GM18858 (cell line): Measurements from ENCODE around the gene ADRA1B.
"Not testable (repeated sequence)": the region's sequence is repeated elsewhere in the genome, so short reads cannot be mapped to it uniquely, and the experiment has no call there.

Source experiments
- ATAC-seq: cut with Tn5 transposase; IDR thresholded peaks from one replicate; pipeline ENCODE4 v1.9.1; 2021; ENCODE audit not compliant: unreplicated experiment

The ADRA1B gene

DNA sequence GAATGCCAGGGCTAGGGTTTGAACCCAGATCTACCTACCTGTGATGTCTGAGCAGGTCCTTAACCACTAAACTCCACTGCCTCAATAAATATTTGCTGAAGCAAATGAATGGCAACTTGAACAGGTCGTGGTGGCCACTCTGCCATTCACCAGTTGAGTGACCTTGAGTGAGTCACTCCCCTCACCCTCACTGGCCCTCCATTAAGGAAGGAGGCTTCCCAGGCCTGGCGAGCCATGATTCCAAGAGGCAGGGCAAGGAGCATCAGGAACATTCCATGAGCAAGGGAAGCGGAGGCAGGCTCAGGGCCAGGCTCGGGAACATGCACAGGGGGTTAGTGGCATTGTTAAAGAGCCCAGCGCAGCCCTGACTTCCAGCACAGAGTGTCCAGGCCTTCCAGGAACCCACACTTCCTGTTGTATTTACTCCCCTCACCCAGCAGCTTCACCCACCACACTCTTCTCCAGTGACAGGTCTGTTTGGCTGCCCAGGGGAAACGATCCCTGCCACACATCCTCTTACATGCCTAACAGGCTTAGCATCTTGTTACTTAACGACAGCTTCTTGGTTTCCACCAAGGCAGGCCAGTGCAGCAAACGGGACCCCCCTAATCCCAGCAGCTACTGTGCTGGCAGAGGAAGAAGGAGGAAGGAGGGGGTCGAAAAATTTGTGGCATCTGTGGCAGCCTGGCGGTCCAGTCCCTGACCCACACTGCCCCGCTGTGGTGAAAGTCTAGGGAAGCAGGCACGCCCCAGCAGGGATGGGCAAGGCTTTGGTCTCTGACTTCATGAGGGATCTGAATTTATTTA lies 49.0 kb downstream of the ADRA1B start:
- ATAC-seq = no peak

DNA sequence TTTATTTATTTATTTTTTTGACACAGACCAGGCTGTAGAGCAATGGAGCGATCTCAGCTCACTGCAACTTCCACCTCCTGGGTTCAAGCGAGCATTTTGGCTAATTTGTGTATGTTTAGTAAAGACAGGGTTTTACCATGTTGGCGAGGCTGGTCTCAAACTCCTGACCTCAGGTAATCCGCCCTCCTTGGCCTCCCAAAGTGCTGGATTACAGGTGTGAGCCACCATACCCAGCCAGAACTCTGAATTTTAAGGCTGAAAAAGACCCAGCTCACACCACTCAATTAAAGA lies 49.5 kb downstream of the ADRA1B start:
- ATAC-seq = not testable (repeated sequence)

DNA sequence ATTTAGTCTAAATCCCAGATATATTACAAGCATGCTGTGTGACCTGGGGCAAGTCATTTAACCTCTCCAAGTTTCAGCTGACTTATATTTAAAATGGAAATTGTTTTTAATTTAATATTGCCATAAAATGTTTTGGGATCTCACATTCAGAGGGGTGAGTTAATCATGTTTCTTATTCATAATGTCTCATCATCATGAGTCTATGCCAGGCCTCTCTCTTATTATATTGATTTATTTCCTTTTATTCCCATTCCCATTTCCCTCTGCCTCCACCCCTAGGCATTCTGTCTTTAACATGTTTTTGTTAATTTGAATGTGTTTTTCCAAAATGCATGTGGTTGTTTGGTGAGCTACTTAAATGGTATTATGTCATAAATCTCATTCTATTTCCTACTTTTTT lies 53.7 kb downstream of the ADRA1B start:
- no peak for ATAC-seq

DNA sequence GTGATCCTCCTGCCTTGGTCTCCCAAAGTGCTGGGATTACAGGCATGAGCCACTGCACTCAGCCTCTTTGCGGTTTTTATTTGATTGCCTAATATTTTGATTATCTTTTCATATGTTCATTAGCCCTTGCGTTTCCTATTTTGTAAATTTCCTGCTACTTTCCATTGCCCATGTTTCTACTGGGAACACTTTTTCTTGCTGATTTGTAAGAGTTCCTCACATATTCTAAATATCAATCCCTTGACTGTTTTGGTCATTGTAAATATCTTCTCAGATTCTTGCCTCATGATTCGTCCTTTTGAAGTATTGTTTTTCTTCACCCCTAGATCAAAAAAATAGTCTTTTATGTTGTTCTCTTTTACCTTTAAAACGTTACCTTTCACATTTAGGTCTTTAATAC lies 54.8 kb downstream of the ADRA1B start:
- no peak for ATAC-seq

DNA sequence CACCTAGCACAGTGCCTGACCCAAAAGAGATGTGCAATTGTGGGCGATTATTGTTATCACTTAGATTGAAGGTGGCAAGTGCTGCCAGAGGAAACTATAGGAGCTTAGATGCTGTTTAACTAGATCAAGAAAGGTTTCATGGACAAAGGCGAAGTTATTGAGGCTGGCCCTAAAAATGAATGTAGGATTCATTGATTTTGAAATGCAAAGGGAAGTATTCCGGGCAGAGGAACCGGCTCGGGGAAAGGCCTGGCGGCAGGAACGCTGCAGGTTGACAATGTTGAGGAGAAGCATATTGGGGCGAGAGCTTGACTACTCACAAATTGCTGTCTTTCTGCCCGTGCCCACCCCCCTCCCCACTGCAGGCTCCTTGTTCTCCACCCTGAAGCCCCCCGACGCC lies 55.2 kb downstream of the ADRA1B start:
- no peak for ATAC-seq

DNA sequence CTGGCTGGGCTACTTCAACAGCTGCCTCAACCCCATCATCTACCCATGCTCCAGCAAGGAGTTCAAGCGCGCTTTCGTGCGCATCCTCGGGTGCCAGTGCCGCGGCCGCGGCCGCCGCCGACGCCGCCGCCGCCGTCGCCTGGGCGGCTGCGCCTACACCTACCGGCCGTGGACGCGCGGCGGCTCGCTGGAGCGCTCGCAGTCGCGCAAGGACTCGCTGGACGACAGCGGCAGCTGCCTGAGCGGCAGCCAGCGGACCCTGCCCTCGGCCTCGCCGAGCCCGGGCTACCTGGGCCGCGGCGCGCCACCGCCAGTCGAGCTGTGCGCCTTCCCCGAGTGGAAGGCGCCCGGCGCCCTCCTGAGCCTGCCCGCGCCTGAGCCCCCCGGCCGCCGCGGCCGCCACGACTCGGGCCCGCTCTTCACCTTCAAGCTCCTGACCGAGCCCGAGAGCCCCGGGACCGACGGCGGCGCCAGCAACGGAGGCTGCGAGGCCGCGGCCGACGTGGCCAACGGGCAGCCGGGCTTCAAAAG lies 55.7 kb downstream of the ADRA1B start:
- ATAC-seq = no peak

DNA sequence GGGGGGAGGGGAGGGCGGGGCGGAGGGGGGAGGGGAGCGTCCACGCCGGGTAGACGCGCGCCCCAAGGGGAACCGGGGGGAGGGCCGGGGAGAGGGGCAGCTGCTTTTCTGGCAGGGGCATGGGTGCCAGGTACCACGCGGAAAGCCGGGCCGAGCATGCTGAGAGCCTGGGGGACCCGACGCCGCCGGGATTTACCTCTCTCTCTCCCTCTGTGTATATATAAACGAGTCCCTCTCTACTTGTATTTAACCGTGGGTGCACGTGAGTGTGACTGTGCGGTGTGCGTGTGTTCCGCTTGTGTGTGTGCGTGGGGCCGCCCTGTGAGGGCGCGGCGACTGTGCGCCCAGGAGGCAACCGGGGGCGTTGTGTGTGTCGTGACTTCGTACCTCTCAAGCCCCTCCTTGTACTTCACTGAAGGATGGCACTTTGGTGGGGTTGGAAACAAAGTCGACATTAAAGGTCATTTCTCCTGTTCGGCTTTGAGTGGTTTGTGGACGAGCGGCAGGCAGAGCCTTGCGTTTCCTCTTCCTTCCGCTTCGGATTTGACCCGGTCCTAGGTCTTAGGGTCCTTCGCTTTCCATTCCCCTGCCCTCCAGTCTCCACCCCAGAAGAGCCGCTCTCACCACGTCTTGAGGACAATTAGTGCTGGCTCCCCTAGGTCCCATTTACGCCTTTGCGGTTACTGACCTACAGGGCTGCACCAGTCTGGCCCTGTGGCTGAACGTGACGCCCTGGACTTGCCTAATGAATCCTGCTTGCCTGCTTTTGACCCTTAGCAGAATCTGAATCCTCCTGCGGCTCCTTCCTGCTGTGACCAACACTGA lies 56.5 kb downstream of the ADRA1B start:
- no peak for ATAC-seq

DNA sequence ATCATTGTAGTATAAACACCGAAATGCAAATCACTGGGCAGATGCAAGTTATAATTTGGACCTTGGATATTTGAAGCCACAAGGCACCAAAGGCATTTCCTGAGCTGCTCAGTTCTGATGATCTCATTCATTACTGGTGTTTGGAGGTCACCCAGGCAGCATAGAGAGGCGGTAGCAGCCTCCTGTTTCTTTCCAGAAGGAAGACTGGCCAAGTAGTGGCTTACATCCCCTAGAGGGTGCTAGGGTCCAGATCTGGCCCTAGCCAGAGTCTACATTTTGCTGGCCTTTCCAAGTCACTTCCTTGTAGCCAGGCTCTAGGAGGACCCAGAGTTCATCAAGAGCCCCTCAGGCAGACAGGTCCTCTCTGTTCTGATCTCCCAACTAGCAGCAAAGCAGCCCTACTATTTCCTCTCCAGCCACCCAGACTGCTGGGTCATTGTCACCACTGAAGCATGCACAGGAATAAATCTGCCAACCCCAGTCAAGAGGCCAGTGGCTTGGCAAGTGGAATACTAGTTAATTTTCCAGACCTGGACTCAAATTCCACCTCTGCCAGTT lies 59.3 kb downstream of the ADRA1B start:
- no peak for ATAC-seq

DNA sequence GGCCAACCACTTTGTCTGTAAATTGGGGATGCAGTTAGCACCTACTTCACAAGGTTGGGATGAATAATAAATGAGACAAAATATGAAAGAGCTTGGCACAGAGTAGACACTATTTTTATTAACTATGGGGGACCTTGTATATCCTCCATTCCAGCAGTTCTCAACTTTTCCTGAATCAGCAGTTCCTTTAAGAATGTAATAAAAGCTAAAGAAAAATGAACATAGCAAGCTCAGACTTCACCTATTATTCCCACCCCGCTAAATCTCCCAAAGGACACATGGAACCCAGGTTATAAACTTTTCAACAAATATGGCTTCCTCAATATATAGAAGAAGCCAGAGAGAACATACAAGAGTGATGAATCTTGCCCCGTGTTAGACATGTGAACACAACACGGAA lies 60.6 kb downstream of the ADRA1B start:
- no peak for ATAC-seq

DNA sequence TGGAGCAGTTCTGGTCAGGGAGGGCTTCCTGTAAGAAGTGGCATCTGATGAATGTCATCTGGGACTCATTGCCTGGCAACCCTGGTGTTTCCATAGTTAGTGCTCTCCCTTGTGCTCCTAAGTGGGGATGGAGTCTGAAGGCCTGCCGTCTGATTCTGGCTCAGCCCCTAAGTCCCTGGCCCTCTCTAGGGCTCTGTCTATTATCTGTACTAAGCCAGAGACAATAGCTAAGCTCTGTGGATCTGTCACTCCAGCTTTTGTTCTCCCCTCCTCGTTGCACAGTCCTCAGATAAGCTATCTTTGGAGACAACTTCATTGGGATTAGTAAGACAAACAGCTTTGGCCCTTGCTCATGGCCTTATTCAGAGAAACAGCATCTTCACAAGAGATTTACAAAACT lies 62.1 kb downstream of the ADRA1B start:
- no peak for ATAC-seq

DNA sequence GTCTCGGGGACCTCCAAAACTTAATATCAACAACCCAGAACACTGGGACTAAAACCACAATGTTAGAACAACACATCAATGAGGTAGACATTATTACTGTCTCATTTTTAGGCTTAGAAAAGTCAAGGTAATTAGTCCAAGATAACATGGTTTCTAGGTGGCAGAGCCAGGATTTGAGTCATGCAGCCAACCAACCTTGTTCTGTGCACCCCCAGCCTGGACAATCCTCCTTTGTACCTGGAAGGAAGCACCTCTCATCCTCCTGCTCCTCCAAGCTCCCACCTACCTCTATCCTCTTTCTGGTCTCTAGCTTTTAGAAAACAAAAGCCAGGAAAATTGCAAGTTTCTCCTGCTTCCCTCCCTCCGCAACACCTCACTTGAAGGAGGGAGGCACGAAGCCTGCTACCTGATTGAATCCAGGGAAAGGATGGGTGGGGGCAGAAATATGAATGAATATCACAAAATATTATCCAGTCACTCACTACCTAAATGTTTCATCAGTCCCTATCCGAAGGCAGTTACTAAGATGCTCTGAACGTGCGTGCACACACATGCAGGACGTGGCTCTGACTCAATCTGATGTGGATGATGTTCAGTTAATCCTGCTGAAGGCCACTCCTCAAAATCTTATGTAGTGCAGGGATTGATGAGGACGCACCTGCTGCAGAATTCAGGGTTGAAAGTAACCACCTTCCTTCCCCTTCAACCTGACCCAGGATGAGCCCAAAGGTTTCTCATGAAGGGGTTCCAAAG lies 66.3 kb downstream of the ADRA1B start:
- no peak for ATAC-seq

DNA sequence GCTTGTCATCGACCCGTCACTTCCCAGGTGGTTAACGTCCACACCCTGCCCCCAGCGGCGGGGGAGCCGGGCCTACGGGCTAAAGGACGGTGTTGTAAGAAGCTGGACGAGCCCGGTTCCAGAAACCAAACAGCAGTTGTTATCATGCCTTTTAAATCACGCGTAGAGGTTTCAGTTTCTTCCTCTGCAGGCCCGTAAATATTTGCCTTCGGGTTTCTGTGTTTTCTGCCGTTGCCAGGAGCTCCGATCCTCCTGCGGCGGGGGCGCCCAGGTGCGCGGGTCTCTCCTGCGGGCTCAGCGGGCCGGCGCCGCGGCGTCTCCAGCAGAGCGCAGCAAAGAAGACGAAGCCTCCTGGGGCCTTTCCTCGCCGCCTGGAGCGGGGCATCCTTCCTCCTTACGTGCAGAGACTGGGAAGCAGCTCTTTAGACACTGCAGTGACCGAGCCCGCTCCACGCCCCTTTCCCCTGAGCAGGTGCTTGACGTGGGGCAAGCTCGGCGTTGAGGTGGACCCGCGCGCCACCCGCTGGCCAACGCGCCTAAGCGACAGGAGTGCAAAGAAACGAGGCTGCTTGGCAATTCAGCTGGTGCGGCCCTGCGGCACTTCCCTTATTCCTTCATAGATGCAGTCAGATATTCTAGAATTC lies 70.9 kb downstream of the ADRA1B start:
- ATAC-seq = peak; percentile 83

DNA sequence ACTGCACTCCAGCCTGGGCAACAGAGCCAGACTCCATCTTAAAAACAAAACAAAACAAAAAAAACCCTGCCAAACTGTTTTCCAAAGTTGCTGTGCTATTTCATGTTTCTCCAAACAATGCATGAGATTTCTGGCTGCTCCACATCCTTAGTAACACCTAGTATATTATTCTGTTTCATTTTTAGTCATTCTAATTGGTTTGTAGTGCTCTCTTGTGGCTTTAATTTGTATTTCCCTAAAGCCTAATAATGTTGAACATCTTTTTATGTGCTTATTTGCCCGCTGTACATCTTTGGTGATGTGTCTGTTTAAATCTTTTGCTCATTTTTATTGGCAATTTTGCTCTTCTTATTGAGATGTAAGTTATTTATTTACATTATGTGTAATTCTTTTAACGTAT lies 74.2 kb downstream of the ADRA1B start:
- ATAC-seq = no peak

DNA sequence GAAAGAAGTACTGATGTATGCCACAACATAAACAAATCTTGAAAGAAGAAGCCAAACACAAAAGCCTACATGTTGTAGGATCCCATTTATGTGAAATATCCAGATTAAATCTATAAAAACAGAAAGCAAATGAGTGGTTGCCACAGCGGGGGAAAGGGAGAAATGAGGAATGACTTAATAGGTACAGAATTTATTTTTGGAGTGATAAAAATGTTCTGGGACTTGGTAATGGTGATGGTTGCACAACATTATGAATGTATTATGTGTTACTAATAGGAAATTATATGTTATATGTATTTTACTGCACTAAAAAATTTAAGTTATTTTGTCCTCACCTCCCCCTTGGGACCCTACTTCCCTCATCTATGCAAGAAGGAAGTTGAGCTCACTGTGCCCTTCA lies 76.3 kb downstream of the ADRA1B start:
- ATAC-seq = no peak

DNA sequence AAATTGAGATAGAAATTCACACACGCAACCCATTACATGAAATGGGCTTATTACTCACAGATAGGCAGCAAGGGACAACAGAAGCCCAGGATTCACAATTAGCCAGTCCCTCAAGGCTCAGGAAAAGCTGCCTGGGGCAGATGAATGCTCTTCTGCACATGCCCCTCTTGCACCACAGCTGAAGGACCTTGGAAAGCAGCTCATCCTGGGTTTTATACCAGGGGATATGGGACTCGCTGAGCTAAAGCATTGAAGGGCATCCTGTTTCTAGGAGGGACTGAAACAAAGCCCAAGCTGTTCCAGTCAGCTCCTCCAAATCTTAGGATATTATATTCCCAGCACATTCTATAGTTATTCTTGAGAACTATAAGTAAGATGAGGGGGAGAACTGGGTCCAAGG lies 76.9 kb downstream of the ADRA1B start:
- no peak for ATAC-seq

DNA sequence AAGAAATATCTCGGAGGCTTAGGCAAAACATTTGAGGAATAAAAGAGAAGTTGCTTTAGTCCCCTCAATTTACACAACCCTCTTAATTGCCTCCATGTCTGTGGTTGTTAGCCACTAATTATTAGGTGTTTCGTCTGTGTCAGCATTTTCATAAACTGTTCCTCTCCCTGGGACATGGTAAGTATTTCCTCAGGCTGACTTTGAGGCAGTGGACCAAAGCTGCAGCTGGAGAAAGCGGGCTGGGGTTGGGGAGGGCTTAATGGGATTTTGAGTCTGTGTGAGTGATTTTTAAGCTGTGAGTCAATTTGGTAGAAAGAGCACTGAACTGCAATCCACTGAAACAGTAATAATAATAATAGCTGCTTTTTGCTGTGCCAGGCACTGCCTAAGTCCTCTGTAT lies 79.6 kb downstream of the ADRA1B start:
- ATAC-seq = no peak

DNA sequence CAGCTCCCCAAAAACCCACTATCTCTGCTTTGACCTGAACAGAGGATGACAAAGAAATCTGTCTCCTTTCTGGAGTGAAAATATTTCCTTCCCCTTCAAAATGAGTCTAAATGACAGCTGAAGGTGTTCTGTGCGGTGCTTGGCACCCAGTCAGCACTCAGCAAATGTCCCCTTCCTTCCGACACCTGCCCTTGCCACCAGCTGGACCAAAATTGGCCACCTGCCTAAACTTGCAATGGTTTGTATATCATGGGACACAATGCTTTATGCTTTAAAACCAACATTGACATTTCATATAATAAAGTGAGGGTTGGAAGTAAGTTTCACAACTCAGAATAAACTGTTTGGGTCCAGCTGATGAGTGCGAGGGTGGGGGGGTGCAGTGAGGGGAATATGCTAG lies 85.2 kb downstream of the ADRA1B start:
- ATAC-seq = no peak

DNA sequence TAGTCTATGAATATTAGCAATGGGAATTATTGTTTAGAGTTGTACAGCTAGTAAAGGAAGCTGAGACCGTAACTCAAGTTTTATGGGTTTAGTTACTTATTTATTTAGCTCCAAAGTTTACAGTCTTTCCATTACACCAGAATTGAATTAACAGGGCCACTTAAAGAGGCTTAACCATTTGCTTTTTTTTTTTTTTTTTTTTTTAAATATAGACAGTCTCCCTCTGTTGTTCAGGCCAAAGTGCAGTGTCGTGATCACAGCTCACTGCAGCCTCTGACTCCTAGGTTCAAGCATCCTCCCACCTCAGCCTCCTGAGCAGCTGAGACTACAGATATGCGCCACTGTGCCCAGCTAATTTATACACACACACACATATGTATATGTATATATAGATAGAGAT lies 91.2 kb downstream of the ADRA1B start:
- ATAC-seq = no peak

DNA sequence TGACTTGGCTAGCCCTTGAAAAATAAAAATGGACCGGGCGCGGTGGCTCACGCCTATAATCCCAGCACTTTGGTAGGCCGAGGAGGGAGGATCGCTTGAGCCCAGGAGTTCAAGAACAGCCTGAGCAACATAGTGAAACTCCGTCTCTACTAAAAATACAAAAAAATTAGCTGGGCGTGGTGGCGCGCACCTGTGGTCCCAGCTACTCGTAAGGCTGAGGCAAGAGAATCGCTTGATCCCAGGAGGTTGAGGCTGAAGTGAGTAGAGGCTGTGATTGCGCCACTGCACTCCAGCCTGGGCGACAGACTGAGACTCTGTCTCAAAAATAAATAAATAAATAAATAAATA lies 92.2 kb downstream of the ADRA1B start:
- not testable (repeated sequence) for ATAC-seq

DNA sequence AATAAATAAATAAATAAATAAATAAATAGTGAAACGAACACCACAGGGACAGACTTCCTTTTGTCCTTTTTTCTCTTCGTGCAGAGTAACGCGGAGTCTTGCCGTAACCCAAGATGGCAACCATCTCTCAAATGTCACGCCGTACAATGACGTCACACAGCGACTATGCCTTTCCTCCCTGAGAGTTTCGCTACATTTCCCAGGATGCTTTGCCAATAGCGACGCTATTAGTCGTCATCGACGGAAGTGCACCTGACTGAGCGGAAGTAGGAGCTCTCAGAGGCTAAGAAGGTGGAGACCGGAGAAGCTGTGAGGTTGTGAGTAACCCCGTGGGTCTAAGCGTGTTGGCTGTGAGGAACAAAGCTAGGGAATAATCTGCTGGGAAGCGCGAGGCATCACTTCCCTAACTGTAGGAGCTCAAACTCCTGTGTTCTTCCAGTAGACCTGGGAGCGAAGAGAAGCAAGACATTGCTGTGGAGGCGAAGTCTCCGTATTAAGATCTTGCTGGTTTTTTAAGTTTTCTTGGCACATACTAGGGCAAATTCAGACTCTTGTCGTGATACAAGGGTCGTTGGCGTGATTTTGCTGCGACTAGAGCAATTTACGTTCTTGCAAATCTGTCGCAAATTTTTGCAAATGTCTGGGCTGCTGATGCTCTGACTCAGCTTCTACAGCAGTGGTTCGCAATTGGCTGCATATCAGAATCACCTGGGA lies 92.8 kb downstream of the ADRA1B start, which contains the start of gene TTC1:
Gene TTC1, plus strand, starts transcription at position 263 of the 714 bp plus-strand sequence. CDS start 1,390 bp downstream, outside the sequence.
- ATAC-seq = peak; percentile 98
